Liver (tissue), 3 donors: ENCODE results near the gene SRPRB.

Experiments
- CTCF ChIP-seq: fragments of 150-350 bp; IDR thresholded peaks from 2 replicates; pipeline ENCODE4 v1.5.1; 2017; ENCODE audit warnings: improper control_type of control experiment, low read depth, low read length; ENCODE audit not compliant: missing input control
- EGR1 ChIP-seq, 2 donors: IDR thresholded peaks; 2 replicates each; pipeline ENCODE4 v1.6.1; 2016 to 2018; ENCODE audit warnings: antibody characterized with exemption in 2 of 2, low read depth in 2 of 2
- GABPA ChIP-seq, 2 donors: IDR thresholded peaks in 1 of 2; conservative IDR thresholded peaks in 1 of 2; 2 replicates each; pipeline ENCODE4 v1.6.1; 2016; ENCODE audit warnings: antibody characterized with exemption in 2 of 2, mild to moderate bottlenecking in 1 of 2, moderate library complexity in 1 of 2
- JUND ChIP-seq, 2 donors: IDR thresholded peaks; 2 replicates each; pipeline ENCODE4 v1.6.1; 2016; ENCODE audit warnings: antibody characterized with exemption in 2 of 2
- MAX ChIP-seq: IDR thresholded peaks from 2 replicates; pipeline ENCODE4 v1.6.1; 2016; ENCODE audit warnings: antibody characterized with exemption
- REST ChIP-seq: IDR thresholded peaks from 2 replicates; pipeline ENCODE4 v1.6.1; 2016; ENCODE audit warnings: antibody characterized with exemption, mild to moderate bottlenecking
- TAF1 ChIP-seq: conservative IDR thresholded peaks from 2 replicates; pipeline ENCODE4 v1.6.1; 2016; ENCODE audit warnings: antibody characterized with exemption, mild to moderate bottlenecking
- ZBTB33 ChIP-seq: IDR thresholded peaks from 2 replicates; pipeline ENCODE4 v1.6.1; 2016; ENCODE audit warnings: antibody characterized with exemption
- donor health status: healthy.
- donor health status: healthy.

GRCh38 chr3:133782454-133782853 is 23.2 kb upstream of the SRPRB start:
- no peak for TF ChIP-seq CTCF
- no peak for TF ChIP-seq TAF1
- peak in 1 of 2 donors; percentile 47 for TF ChIP-seq JUND (IDR thresholded peaks at IDR 0.05)
- no peak for TF ChIP-seq REST
- no peak for TF ChIP-seq EGR1 (IDR thresholded peaks at IDR 0.05; ENCODE audit: low read depth in 2 of 2)
- no peak for TF ChIP-seq MAX
- TF ChIP-seq ZBTB33 = no peak
- TF ChIP-seq GABPA (IDR thresholded peaks at IDR 0.05 in 1 of 2, conservative IDR thresholded peaks at IDR 0.05 in 1 of 2) = no peak
